Measurements from ENCODE around the gene UQCC5.

The UQCC5 gene

DNA sequence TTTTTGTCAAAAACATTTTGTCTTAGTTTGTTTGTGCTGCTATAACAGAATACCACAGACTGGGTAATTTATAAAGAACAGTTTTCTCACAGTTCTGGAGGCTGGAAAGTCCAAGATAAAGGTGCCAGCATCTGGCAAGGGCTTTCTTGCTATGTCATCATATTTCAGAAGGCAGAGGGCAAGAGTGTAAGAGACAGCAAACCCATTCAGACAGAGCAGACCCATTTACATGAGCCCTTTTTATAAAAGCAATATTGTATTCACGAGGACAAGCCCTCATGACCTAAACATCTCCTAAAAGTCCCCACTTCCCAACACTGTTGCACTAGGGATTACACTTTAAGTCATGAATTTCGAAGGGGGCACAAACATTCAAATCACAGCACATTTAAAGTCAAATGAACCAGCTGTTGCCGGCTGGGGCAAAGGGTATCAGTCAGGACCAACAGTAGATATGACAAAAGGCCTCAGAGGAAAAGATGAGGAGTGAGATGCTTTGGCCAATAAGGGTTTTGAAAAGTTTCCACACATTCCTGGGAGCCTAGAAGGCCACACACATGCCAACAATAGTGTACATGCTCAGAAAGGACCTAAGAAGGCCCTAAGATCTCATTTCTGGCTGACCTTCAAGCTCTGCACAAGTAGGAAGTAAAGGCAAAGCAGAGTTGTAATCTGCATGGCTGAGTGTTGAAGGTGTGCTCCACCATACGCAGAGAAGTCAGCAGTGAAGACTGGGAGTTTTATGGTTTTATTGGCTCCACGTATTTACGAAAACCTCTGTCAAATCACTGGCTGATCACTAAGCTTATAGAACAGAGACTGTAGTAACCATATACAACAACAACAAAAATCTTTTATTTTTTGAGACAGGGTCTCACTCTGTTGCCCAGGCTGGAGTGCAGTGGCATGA lies 37.9 kb downstream of the UQCC5 start:
- H2AFZ ChIP-seq: no peak overlapping the region
- H3K9ac ChIP-seq: no peak overlapping the region
- H3K79me2 ChIP-seq: no peaks in the 10 kb centered on the region
- no peak overlapping the region for H3K27ac ChIP-seq
- H3K36me3 ChIP-seq (ENCODE audit: control insufficient read depth, insufficient read depth, low read length): no peaks in the 10 kb centered on the region
- no peaks in the 10 kb centered on the region for H3K4me1 ChIP-seq
- no peaks in the 10 kb centered on the region for H3K27me3 ChIP-seq (ENCODE audit: control insufficient read depth, insufficient read depth, low read length)
- no peaks in the 10 kb centered on the region for H3K9me3 ChIP-seq (ENCODE audit: control insufficient read depth, low read length)
- TF ChIP-seq, protein P1, sequence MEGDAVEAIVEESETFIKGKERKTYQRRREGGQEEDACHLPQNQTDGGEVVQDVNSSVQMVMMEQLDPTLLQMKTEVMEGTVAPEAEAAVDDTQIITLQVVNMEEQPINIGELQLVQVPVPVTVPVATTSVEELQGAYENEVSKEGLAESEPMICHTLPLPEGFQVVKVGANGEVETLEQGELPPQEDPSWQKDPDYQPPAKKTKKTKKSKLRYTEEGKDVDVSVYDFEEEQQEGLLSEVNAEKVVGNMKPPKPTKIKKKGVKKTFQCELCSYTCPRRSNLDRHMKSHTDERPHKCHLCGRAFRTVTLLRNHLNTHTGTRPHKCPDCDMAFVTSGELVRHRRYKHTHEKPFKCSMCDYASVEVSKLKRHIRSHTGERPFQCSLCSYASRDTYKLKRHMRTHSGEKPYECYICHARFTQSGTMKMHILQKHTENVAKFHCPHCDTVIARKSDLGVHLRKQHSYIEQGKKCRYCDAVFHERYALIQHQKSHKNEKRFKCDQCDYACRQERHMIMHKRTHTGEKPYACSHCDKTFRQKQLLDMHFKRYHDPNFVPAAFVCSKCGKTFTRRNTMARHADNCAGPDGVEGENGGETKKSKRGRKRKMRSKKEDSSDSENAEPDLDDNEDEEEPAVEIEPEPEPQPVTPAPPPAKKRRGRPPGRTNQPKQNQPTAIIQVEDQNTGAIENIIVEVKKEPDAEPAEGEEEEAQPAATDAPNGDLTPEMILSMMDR (IDR thresholded peaks at IDR 0.05): no peak
- no peak overlapping the region for H3K4me3 ChIP-seq (ENCODE audit: low read depth, low read length)
- H3K4me2 ChIP-seq (ENCODE audit: low read length): no peak overlapping the region
